ENCODE data around the gene TAX1BP3.

The TAX1BP3 gene

GRCh38 chr17:3667366-3668278, 756 bp downstream of the TAX1BP3 start (continued):
- 0 out of 2 replicates have a peak, but pooled peaks have one; percentile 35 for TF ChIP-seq ZNF76 (tag by site-specific recombination; IDR thresholded peaks at IDR 0.05; ENCODE audit: borderline replicate concordance, low read depth)
- peak; percentile 76 for TF ChIP-seq KLF10 (tag by site-specific recombination; IDR thresholded peaks at IDR 0.05)
- no peak for TF ChIP-seq ZNF19 (tag by site-specific recombination; IDR thresholded peaks at IDR 0.05; ENCODE audit: low read depth)
- TF ChIP-seq ZNF701 (tag by site-specific recombination; IDR thresholded peaks at IDR 0.05) = 0 out of 2 replicates have a peak, but pooled peaks have one; percentile 7
- TF ChIP-seq, protein P1, sequence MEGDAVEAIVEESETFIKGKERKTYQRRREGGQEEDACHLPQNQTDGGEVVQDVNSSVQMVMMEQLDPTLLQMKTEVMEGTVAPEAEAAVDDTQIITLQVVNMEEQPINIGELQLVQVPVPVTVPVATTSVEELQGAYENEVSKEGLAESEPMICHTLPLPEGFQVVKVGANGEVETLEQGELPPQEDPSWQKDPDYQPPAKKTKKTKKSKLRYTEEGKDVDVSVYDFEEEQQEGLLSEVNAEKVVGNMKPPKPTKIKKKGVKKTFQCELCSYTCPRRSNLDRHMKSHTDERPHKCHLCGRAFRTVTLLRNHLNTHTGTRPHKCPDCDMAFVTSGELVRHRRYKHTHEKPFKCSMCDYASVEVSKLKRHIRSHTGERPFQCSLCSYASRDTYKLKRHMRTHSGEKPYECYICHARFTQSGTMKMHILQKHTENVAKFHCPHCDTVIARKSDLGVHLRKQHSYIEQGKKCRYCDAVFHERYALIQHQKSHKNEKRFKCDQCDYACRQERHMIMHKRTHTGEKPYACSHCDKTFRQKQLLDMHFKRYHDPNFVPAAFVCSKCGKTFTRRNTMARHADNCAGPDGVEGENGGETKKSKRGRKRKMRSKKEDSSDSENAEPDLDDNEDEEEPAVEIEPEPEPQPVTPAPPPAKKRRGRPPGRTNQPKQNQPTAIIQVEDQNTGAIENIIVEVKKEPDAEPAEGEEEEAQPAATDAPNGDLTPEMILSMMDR (tag by site-specific recombination; IDR thresholded peaks at IDR 0.05) = peak; percentile 71
- TF ChIP-seq ZBTB11 (tag by site-specific recombination; conservative IDR thresholded peaks at IDR 0.05; ENCODE audit: low read depth) = 0 out of 2 replicates have a peak, but pooled peaks have one; percentile 37
- no peak for TF ChIP-seq ZNF677 (tag by site-specific recombination; IDR thresholded peaks at IDR 0.05)
- no peak for TF ChIP-seq ZNF112 (tag by site-specific recombination; IDR thresholded peaks at IDR 0.05)
- peak; percentile 95; the same call in 1 of the 2 replicates for TF ChIP-seq ZFP37 (tag by site-specific recombination; IDR thresholded peaks at IDR 0.05)
- TF ChIP-seq IKZF3 (tag by site-specific recombination; IDR thresholded peaks at IDR 0.05) = peak; percentile 72; the same call in 1 of the 2 replicates
- TF ChIP-seq HOXD13 (CRISPR knock-in tag; IDR thresholded peaks at IDR 0.05; ENCODE audit: borderline replicate concordance) = no peak
- TF ChIP-seq ZNF23 (tag by site-specific recombination; IDR thresholded peaks at IDR 0.05; ENCODE audit: borderline replicate concordance) = no peak
- TF ChIP-seq ZNF292 (tag by site-specific recombination; IDR thresholded peaks at IDR 0.05; ENCODE audit: borderline replicate concordance, low read depth) = no peak
- TF ChIP-seq ZXDB (tag by site-specific recombination; IDR thresholded peaks at IDR 0.05) = 0 out of 2 replicates have a peak, but pooled peaks have one; percentile 64
- TF ChIP-seq, protein P2, sequence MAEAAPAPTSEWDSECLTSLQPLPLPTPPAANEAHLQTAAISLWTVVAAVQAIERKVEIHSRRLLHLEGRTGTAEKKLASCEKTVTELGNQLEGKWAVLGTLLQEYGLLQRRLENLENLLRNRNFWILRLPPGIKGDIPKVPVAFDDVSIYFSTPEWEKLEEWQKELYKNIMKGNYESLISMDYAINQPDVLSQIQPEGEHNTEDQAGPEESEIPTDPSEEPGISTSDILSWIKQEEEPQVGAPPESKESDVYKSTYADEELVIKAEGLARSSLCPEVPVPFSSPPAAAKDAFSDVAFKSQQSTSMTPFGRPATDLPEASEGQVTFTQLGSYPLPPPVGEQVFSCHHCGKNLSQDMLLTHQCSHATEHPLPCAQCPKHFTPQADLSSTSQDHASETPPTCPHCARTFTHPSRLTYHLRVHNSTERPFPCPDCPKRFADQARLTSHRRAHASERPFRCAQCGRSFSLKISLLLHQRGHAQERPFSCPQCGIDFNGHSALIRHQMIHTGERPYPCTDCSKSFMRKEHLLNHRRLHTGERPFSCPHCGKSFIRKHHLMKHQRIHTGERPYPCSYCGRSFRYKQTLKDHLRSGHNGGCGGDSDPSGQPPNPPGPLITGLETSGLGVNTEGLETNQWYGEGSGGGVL (tag by site-specific recombination; IDR thresholded peaks at IDR 0.05) = peak; percentile 25; the same call in 1 of the 2 replicates
- peak; percentile 51 for TF ChIP-seq SP2 (tag by site-specific recombination; IDR thresholded peaks at IDR 0.05)
- TF ChIP-seq PATZ1 (tag by site-specific recombination; IDR thresholded peaks at IDR 0.05) = peak; percentile 89
- TF ChIP-seq ZNF341 (tag by site-specific recombination; IDR thresholded peaks at IDR 0.05; ENCODE audit: low read depth) = peak; percentile 60
- TF ChIP-seq ZNF24 (tag by site-specific recombination; IDR thresholded peaks at IDR 0.05) = peak; percentile 77; the same call in 1 of the 2 replicates
- 0 out of 2 replicates have a peak, but pooled peaks have one; percentile 81 for TF ChIP-seq ZBTB48 (tag by site-specific recombination; IDR thresholded peaks at IDR 0.05)
- TF ChIP-seq GLIS2 (tag by site-specific recombination; IDR thresholded peaks at IDR 0.05) = peak; percentile 96
- TF ChIP-seq ZNF404 (tag by site-specific recombination; IDR thresholded peaks at IDR 0.05) = no peak
- TF ChIP-seq KLF17 (tag by site-specific recombination; IDR thresholded peaks at IDR 0.05) = 0 out of 2 replicates have a peak, but pooled peaks have one; percentile 60
- TF ChIP-seq OSR2 (tag by site-specific recombination; IDR thresholded peaks at IDR 0.05) = no peak
- TF ChIP-seq ZEB2 (tag by site-specific recombination; IDR thresholded peaks at IDR 0.05) = peak; percentile 68
- TF ChIP-seq SCRT2 (tag by site-specific recombination; IDR thresholded peaks at IDR 0.05) = peak; percentile 55
- TF ChIP-seq KLF8 (tag by site-specific recombination; IDR thresholded peaks at IDR 0.05) = peak; percentile 78; the same call in 1 of the 2 replicates
- TF ChIP-seq ZIC2 (tag by site-specific recombination; IDR thresholded peaks at IDR 0.05) = peak; percentile 15
- 0 out of 2 replicates have a peak, but pooled peaks have one; percentile 32 for TF ChIP-seq ZBTB21 (tag by site-specific recombination; IDR thresholded peaks at IDR 0.05)

Measured in HEK293 (cell line).